ENCODE measurements around the gene PTPRD. TPM values are rescaled to one million over a fixed set of nuclear protein-coding genes. Genes with fewer than 3 reads are reported as not detected.

Gene PTPRD
- total and polyA plus RNA-seq, 2 experiments from 2014 or later: 11.5 to 58.0 TPM

- TF ChIP-seq REST (IDR thresholded peaks at IDR 0.05; ENCODE audit: unreplicated experiment): no peak
- no peak for TF ChIP-seq POLR2AphosphoS5 (IDR thresholded peaks at IDR 0.05; ENCODE audit: low read depth)
- TF ChIP-seq NANOG (IDR thresholded peaks at IDR 0.05; ENCODE audit: borderline replicate concordance): no peak
- TF ChIP-seq CREB1 (CRISPR knock-in tag; IDR thresholded peaks at IDR 0.05; ENCODE audit: low read depth): no peak
- no peak for TF ChIP-seq ETS1 (IDR thresholded peaks at IDR 0.05)
Measured at GRCh38 chr9:8536845-8537244, 2076.0 kb downstream of the PTPRD start (continued).

GRCh38 chr9:8534828-8535227 lies 2078.0 kb downstream of the PTPRD start:
- Mint-ChIP-seq H3K4me1 (peaks cover 22% of the 10 kb centered on the region), H3K27me3 (ENCODE audit: insufficient read depth, low read depth, poor library complexity) (no peaks in the 10 kb centered on the region), H3K9me3 (peaks cover 3% of the 10 kb centered on the region; the same call in 1 of the 3 replicates), H3K27ac (no peak overlapping the region), H3K36me3 (ENCODE audit: low read depth) (peaks cover 2% of the 10 kb centered on the region; the same call in 1 of the 3 replicates), H3K4me3 (no peak overlapping the region)
- no peak for DNase-seq (ENCODE audit: low spot score)
- Histone ChIP-seq H3K4me1 (ENCODE audit: insufficient read depth) (peaks cover 14% of the 10 kb centered on the region; the same call in 1 of the 2 replicates), H2AFZ (no peak overlapping the region), H4K20me1 (replicated peaks; ENCODE audit: insufficient read depth) (no peaks in the 10 kb centered on the region), H3K27ac (ENCODE audit: low read depth) (no peak overlapping the region), H3K4me3 (no peak overlapping the region), H3K27me3 (ENCODE audit: insufficient read depth) (no peaks in the 10 kb centered on the region), H3K9me2 (ENCODE audit: insufficient read depth) (no peaks in the 10 kb centered on the region), H3K4me2 (no peak overlapping the region), H3K36me3 (ENCODE audit: insufficient read depth) (no peaks in the 10 kb centered on the region), H3K79me2 (replicated peaks; ENCODE audit: insufficient read depth) (no peaks in the 10 kb centered on the region), H3F3A (replicated peaks; ENCODE audit: low read depth) (no peaks in the 10 kb centered on the region)
- ATAC-seq: no peak
- TF ChIP-seq NANOG (IDR thresholded peaks at IDR 0.05; ENCODE audit: borderline replicate concordance) (no peak), POLR2AphosphoS5 (IDR thresholded peaks at IDR 0.05; ENCODE audit: low read depth) (no peak), ETS1 (IDR thresholded peaks at IDR 0.05) (no peak), EZH2 (IDR thresholded peaks at IDR 0.05; ENCODE audit: low read depth, unreplicated experiment) (no peak), JUNB (IDR thresholded peaks at IDR 0.05; ENCODE audit: unreplicated experiment) (no peak), CREB1 (CRISPR knock-in tag; IDR thresholded peaks at IDR 0.05; ENCODE audit: low read depth) (no peak), CTCF (conservative IDR thresholded peaks at IDR 0.05; ENCODE audit: low read depth in 2 of 2) (no peak), EZH2phosphoT487 (IDR thresholded peaks at IDR 0.05; ENCODE audit: unreplicated experiment) (no peak), REST (IDR thresholded peaks at IDR 0.05; ENCODE audit: unreplicated experiment) (no peak), STAT1 (IDR thresholded peaks at IDR 0.05; ENCODE audit: unreplicated experiment) (no peak), ZNF331 (CRISPR knock-in tag; IDR thresholded peaks at IDR 0.05; ENCODE audit: low read depth) (no peak), ZNF114 (CRISPR knock-in tag; IDR thresholded peaks at IDR 0.05) (no peak)
